Right lobe of liver (tissue), 4 donors: ENCODE data around the gene C10orf88.

Experiments
- POLR2A ChIP-seq: fragments of 450-650 bp; IDR thresholded peaks from one replicate; pipeline ENCODE4 v1.6.1; 2017; ENCODE audit warnings: antibody characterized with exemption, mild to moderate bottlenecking
- TF ChIP-seq, protein P1 (sequence below), 4 donors: fragments of 200-600 bp in 3 of 4; fragments of 450-650 bp in 1 of 4; IDR thresholded peaks; one replicate each; pipeline versions ENCODE4 v1.5.1 to v1.8.0; 2016 to 2022; ENCODE audit warnings: antibody characterized with exemption in 4 of 4, mild to moderate bottlenecking in 2 of 4
- donor health status: DM: no; HTN: no; CAD: no.
- donor health status: DM: no; HTN: no; CAD: no.
- donor health status: DM: no; HTN: yes; CAD: no.

- TF ChIP-seq, protein P1, sequence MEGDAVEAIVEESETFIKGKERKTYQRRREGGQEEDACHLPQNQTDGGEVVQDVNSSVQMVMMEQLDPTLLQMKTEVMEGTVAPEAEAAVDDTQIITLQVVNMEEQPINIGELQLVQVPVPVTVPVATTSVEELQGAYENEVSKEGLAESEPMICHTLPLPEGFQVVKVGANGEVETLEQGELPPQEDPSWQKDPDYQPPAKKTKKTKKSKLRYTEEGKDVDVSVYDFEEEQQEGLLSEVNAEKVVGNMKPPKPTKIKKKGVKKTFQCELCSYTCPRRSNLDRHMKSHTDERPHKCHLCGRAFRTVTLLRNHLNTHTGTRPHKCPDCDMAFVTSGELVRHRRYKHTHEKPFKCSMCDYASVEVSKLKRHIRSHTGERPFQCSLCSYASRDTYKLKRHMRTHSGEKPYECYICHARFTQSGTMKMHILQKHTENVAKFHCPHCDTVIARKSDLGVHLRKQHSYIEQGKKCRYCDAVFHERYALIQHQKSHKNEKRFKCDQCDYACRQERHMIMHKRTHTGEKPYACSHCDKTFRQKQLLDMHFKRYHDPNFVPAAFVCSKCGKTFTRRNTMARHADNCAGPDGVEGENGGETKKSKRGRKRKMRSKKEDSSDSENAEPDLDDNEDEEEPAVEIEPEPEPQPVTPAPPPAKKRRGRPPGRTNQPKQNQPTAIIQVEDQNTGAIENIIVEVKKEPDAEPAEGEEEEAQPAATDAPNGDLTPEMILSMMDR (IDR thresholded peaks at IDR 0.05), result no peak
- no peak for TF ChIP-seq POLR2A
Measured at GRCh38 chr10:122957474-122957873, 3.4 kb upstream of the C10orf88 start.
